ENCODE measurements around the gene BZW1.

Gene BZW1

DNA sequence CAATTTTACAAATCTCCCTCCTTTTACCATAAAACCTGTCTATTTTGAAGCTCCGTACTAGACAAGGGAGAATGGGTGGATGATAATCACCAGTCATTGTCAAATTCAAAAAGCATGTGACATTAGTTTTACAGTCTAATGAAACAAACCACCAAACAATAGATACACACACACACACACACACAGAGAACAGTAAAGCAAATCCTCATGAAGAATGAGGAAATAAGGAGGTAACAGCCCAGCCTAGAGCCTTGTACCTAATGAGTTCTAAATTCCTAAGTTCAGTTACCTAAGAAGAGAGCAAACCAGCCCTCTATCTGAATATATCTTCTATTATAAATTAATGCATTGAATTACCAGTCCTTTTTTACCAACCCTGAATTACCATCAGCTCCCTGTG, 36.8 kb upstream of the BZW1 start:
- Histone ChIP-seq H3K4me3 (ENCODE audit: low read depth in 1 of 5, low read length in 5 of 5) (no peak overlapping the region), H3K27me3 (ENCODE audit: control insufficient read depth in 5 of 5, insufficient read depth in 4 of 5, low read length in 5 of 5) (no peaks in the 10 kb centered on the region), H3K36me3 (ENCODE audit: control insufficient read depth in 5 of 5, insufficient read depth in 5 of 5, low read length in 5 of 5) (no peaks in the 10 kb centered on the region), H3K9ac (ENCODE audit: low read length in 5 of 5) (no peak overlapping the region), H3K27ac (ENCODE audit: low read depth, low read length) (no peak overlapping the region), H3K4me1 (ENCODE audit: control insufficient read depth in 5 of 5, insufficient read depth in 5 of 5, low read length in 5 of 5) (peaks cover 0 to 14% (median 7%) of the 10 kb centered on the region in 5 donors), H3K9me3 (ENCODE audit: control insufficient read depth in 5 of 5, low read length in 5 of 5) (peaks cover 0 to 6% (median 5%) of the 10 kb centered on the region in 5 donors)

GRCh38 chr2:200777275-200777674, 34.4 kb upstream of the BZW1 start:
- no peaks in the 10 kb centered on the region for H3K27me3 ChIP-seq (ENCODE audit: control insufficient read depth in 5 of 5, insufficient read depth in 4 of 5, low read length in 5 of 5)
- H3K4me3 ChIP-seq (ENCODE audit: low read depth in 1 of 5, low read length in 5 of 5) = no peak overlapping the region
- peaks cover 0 to 6% (median 5%) of the 10 kb centered on the region in 5 donors for H3K9me3 ChIP-seq (ENCODE audit: control insufficient read depth in 5 of 5, low read length in 5 of 5)
- peaks cover 0 to 9% (median 3%) of the 10 kb centered on the region in 5 donors for H3K4me1 ChIP-seq (ENCODE audit: control insufficient read depth in 5 of 5, insufficient read depth in 5 of 5, low read length in 5 of 5)
- H3K36me3 ChIP-seq (ENCODE audit: control insufficient read depth in 5 of 5, insufficient read depth in 5 of 5, low read length in 5 of 5) = no peaks in the 10 kb centered on the region
- no peak overlapping the region for H3K9ac ChIP-seq (ENCODE audit: low read length in 5 of 5)
- no peak overlapping the region for H3K27ac ChIP-seq (ENCODE audit: low read depth, low read length)

- H3K4me3 ChIP-seq (ENCODE audit: low read depth in 1 of 5, low read length in 5 of 5) = peak overlapping the region in 1 of 5 donors; percentile 4
- peaks cover 0 to 9% (median 3%) of the 10 kb centered on the region in 5 donors for H3K4me1 ChIP-seq (ENCODE audit: control insufficient read depth in 5 of 5, insufficient read depth in 5 of 5, low read length in 5 of 5)
- peaks cover 0 to 4% (median 2%) of the 10 kb centered on the region in 5 donors for H3K9me3 ChIP-seq (ENCODE audit: control insufficient read depth in 5 of 5, low read length in 5 of 5)
- no peak overlapping the region for H3K9ac ChIP-seq (ENCODE audit: low read length in 5 of 5)
- no peaks in the 10 kb centered on the region for H3K36me3 ChIP-seq (ENCODE audit: control insufficient read depth in 5 of 5, insufficient read depth in 5 of 5, low read length in 5 of 5)
- H3K27me3 ChIP-seq (ENCODE audit: control insufficient read depth in 5 of 5, insufficient read depth in 4 of 5, low read length in 5 of 5) = no peaks in the 10 kb centered on the region
- no peak overlapping the region for H3K27ac ChIP-seq (ENCODE audit: low read depth, low read length)
These were observed 33.7 kb upstream of the BZW1 start for GRCh38 chr2:200778038-200778437.

DNA sequence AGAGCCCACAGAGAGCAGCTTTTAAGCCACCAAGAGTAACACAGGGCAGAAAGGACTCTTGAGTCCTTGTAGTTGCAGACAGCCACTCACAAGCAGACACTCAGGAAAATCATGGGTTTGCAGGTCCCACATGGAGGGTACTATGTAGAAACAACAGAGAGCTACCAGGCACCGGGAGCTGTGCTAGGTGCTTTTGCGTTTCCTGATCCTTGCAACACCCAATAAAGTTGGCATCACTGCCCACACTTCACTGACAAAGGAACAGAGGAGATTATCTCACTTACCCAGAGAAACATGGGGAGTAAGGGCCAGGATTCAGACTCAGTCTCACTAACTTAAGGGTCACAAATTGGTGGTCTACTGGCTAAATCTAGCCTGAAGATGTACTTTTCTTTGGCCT, 32.5 kb upstream of the BZW1 start:
- Histone ChIP-seq H3K4me1 (ENCODE audit: control insufficient read depth in 5 of 5, insufficient read depth in 5 of 5, low read length in 5 of 5) (peaks cover 0 to 9% (median 3%) of the 10 kb centered on the region in 5 donors), H3K27ac (ENCODE audit: low read depth, low read length) (no peak overlapping the region), H3K4me3 (ENCODE audit: low read depth in 1 of 5, low read length in 5 of 5) (no peak overlapping the region), H3K9me3 (ENCODE audit: control insufficient read depth in 5 of 5, low read length in 5 of 5) (no peaks in the 10 kb centered on the region), H3K9ac (ENCODE audit: low read length in 5 of 5) (no peak overlapping the region), H3K27me3 (ENCODE audit: control insufficient read depth in 5 of 5, insufficient read depth in 4 of 5, low read length in 5 of 5) (no peaks in the 10 kb centered on the region), H3K36me3 (ENCODE audit: control insufficient read depth in 5 of 5, insufficient read depth in 5 of 5, low read length in 5 of 5) (no peaks in the 10 kb centered on the region)

DNA sequence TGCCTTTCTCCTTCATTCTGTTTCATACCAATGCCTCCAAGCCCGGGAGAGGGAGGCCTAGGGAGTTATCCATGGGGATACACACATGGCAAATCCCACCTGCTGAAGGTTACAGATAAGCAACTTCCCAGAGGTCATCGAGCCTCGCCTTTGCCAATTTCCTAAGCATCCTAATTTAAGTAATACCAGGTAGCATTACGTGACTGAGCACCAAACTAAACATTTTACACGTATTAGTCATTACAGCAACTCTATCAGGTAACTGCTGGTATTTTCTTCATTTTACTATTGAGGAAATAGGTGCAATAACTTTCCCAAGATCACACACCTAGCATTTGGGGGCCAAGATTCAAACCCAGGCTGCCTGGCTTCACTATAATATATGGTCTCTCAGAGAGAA, 30.1 kb upstream of the BZW1 start:
- Histone ChIP-seq H3K36me3 (ENCODE audit: control insufficient read depth in 5 of 5, insufficient read depth in 5 of 5, low read length in 5 of 5) (no peaks in the 10 kb centered on the region), H3K4me1 (ENCODE audit: control insufficient read depth in 5 of 5, insufficient read depth in 5 of 5, low read length in 5 of 5) (peaks cover 0 to 11% (median 3%) of the 10 kb centered on the region in 5 donors), H3K9ac (ENCODE audit: low read length in 5 of 5) (no peak overlapping the region), H3K27ac (ENCODE audit: low read depth, low read length) (no peak overlapping the region), H3K27me3 (ENCODE audit: control insufficient read depth in 5 of 5, insufficient read depth in 4 of 5, low read length in 5 of 5) (no peaks in the 10 kb centered on the region), H3K4me3 (ENCODE audit: low read depth in 1 of 5, low read length in 5 of 5) (no peak overlapping the region), H3K9me3 (ENCODE audit: control insufficient read depth in 5 of 5, low read length in 5 of 5) (no peaks in the 10 kb centered on the region)

- no peaks in the 10 kb centered on the region for H3K9me3 ChIP-seq (ENCODE audit: control insufficient read depth in 5 of 5, low read length in 5 of 5)
- H3K9ac ChIP-seq (ENCODE audit: low read length in 5 of 5) = no peak overlapping the region
- no peaks in the 10 kb centered on the region for H3K36me3 ChIP-seq (ENCODE audit: control insufficient read depth in 5 of 5, insufficient read depth in 5 of 5, low read length in 5 of 5)
- H3K4me3 ChIP-seq (ENCODE audit: low read depth in 1 of 5, low read length in 5 of 5) = no peak overlapping the region
- peaks cover 0 to 17% (median 4%) of the 10 kb centered on the region in 5 donors for H3K4me1 ChIP-seq (ENCODE audit: control insufficient read depth in 5 of 5, insufficient read depth in 5 of 5, low read length in 5 of 5)
- H3K27me3 ChIP-seq (ENCODE audit: control insufficient read depth in 5 of 5, insufficient read depth in 4 of 5, low read length in 5 of 5) = no peaks in the 10 kb centered on the region
- no peak overlapping the region for H3K27ac ChIP-seq (ENCODE audit: low read depth, low read length)
These were observed 29.5 kb upstream of the BZW1 start for GRCh38 chr2:200782251-200782650.

GRCh38 chr2:200784215-200784614, 27.5 kb upstream of the BZW1 start:
- peaks cover 2 to 26% (median 7%) of the 10 kb centered on the region in 5 donors for H3K4me1 ChIP-seq (ENCODE audit: control insufficient read depth in 5 of 5, insufficient read depth in 5 of 5, low read length in 5 of 5)

GRCh38 chr2:200786423-200786822, 25.3 kb upstream of the BZW1 start:
- H3K27me3 ChIP-seq (ENCODE audit: control insufficient read depth in 5 of 5, insufficient read depth in 4 of 5, low read length in 5 of 5) = no peaks in the 10 kb centered on the region
- H3K4me3 ChIP-seq (ENCODE audit: low read depth in 1 of 5, low read length in 5 of 5) = no peak overlapping the region
- H3K9ac ChIP-seq (ENCODE audit: low read length in 5 of 5) = no peak overlapping the region
- H3K9me3 ChIP-seq (ENCODE audit: control insufficient read depth in 5 of 5, low read length in 5 of 5) = no peaks in the 10 kb centered on the region
- no peak overlapping the region for H3K27ac ChIP-seq (ENCODE audit: low read depth, low read length)
- no peaks in the 10 kb centered on the region for H3K36me3 ChIP-seq (ENCODE audit: control insufficient read depth in 5 of 5, insufficient read depth in 5 of 5, low read length in 5 of 5)
- peaks cover 7 to 31% (median 15%) of the 10 kb centered on the region in 5 donors for H3K4me1 ChIP-seq (ENCODE audit: control insufficient read depth in 5 of 5, insufficient read depth in 5 of 5, low read length in 5 of 5)

More at GRCh38 chr2:200784215-200784614, 27.5 kb upstream of the BZW1 start:
- no peaks in the 10 kb centered on the region for H3K9me3 ChIP-seq (ENCODE audit: control insufficient read depth in 5 of 5, low read length in 5 of 5)
- no peak overlapping the region for H3K27ac ChIP-seq (ENCODE audit: low read depth, low read length)
- H3K4me3 ChIP-seq (ENCODE audit: low read depth in 1 of 5, low read length in 5 of 5) = no peak overlapping the region
- no peaks in the 10 kb centered on the region for H3K36me3 ChIP-seq (ENCODE audit: control insufficient read depth in 5 of 5, insufficient read depth in 5 of 5, low read length in 5 of 5)
- H3K27me3 ChIP-seq (ENCODE audit: control insufficient read depth in 5 of 5, insufficient read depth in 4 of 5, low read length in 5 of 5) = no peaks in the 10 kb centered on the region
- H3K9ac ChIP-seq (ENCODE audit: low read length in 5 of 5) = no peak overlapping the region

DNA sequence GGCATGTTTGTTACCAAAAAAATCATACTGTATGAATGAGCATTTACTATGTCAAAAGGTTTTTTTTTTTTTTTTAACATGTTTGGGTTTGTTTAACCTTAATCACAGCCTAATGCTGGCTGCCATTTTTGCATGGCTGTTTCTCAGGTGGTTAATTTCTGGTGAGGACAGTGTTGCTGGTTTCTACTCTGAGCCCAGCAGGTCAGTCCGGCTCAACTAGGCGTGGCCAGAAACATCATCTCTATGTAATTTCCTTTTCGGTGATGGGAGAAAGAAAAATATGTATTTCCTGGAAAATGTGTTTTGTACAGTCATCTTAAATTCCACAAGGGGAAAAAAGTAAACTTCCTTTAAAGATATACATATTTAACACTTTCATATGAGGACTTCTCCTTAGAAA, 24.9 kb upstream of the BZW1 start:
- H3K9ac ChIP-seq (ENCODE audit: low read length in 5 of 5) = no peak overlapping the region
- H3K9me3 ChIP-seq (ENCODE audit: control insufficient read depth in 5 of 5, low read length in 5 of 5) = no peaks in the 10 kb centered on the region
- H3K27ac ChIP-seq (ENCODE audit: low read depth, low read length) = no peak overlapping the region
- H3K27me3 ChIP-seq (ENCODE audit: control insufficient read depth in 5 of 5, insufficient read depth in 4 of 5, low read length in 5 of 5) = no peaks in the 10 kb centered on the region
- no peak overlapping the region for H3K4me3 ChIP-seq (ENCODE audit: low read depth in 1 of 5, low read length in 5 of 5)
- no peaks in the 10 kb centered on the region for H3K36me3 ChIP-seq (ENCODE audit: control insufficient read depth in 5 of 5, insufficient read depth in 5 of 5, low read length in 5 of 5)
- H3K4me1 ChIP-seq (ENCODE audit: control insufficient read depth in 5 of 5, insufficient read depth in 5 of 5, low read length in 5 of 5) = peaks cover 7 to 31% (median 15%) of the 10 kb centered on the region in 5 donors

- Histone ChIP-seq H3K9ac (ENCODE audit: low read length in 5 of 5) (no peak overlapping the region), H3K4me1 (ENCODE audit: control insufficient read depth in 5 of 5, insufficient read depth in 5 of 5, low read length in 5 of 5) (peaks cover 7 to 31% (median 15%) of the 10 kb centered on the region in 5 donors), H3K4me3 (ENCODE audit: low read depth in 1 of 5, low read length in 5 of 5) (no peak overlapping the region), H3K27me3 (ENCODE audit: control insufficient read depth in 5 of 5, insufficient read depth in 4 of 5, low read length in 5 of 5) (no peaks in the 10 kb centered on the region), H3K36me3 (ENCODE audit: control insufficient read depth in 5 of 5, insufficient read depth in 5 of 5, low read length in 5 of 5) (no peaks in the 10 kb centered on the region), H3K27ac (ENCODE audit: low read depth, low read length) (no peak overlapping the region), H3K9me3 (ENCODE audit: control insufficient read depth in 5 of 5, low read length in 5 of 5) (no peaks in the 10 kb centered on the region)
These were observed 24.2 kb upstream of the BZW1 start for GRCh38 chr2:200787351-200788120.
